GM19035 (cell line): ENCODE data around the gene MDN1.
"Not testable (repeated sequence)": the region's sequence is repeated elsewhere in the genome, so short reads cannot be mapped to it uniquely, and the experiment has no call there.

Experiments
- ATAC-seq: cut with Tn5 transposase; IDR thresholded peaks from one replicate; pipeline ENCODE4 v1.9.1; 2021; ENCODE audit not compliant: unreplicated experiment

Gene MDN1

GRCh38 chr6:89817481-89817880 is 2.1 kb downstream of the MDN1 start:
- ATAC-seq = no peak

- ATAC-seq = not testable (repeated sequence)
These were observed 6.2 kb downstream of the MDN1 start for GRCh38 chr6:89813422-89813821.

GRCh38 chr6:89807581-89807980 is 12.0 kb downstream of the MDN1 start:
- no peak for ATAC-seq

- no peak for ATAC-seq
These were observed 13.7 kb downstream of the MDN1 start for GRCh38 chr6:89805814-89806371.

GRCh38 chr6:89803271-89803670 is 16.3 kb downstream of the MDN1 start:
- ATAC-seq = no peak

GRCh38 chr6:89799756-89800155 is 19.8 kb downstream of the MDN1 start:
- no peak for ATAC-seq

GRCh38 chr6:89799096-89799495 is 20.5 kb downstream of the MDN1 start:
- no peak for ATAC-seq

GRCh38 chr6:89797317-89797716 is 22.3 kb downstream of the MDN1 start:
- ATAC-seq = no peak

GRCh38 chr6:89794324-89794723 is 25.3 kb downstream of the MDN1 start:
- ATAC-seq = no peak

- no peak for ATAC-seq
These were observed 26.0 kb downstream of the MDN1 start for GRCh38 chr6:89793586-89793985.

GRCh38 chr6:89792881-89793280 is 26.7 kb downstream of the MDN1 start:
- peak; percentile 70 for ATAC-seq

GRCh38 chr6:89790403-89790802 is 29.2 kb downstream of the MDN1 start:
- no peak for ATAC-seq

GRCh38 chr6:89789980-89790379 is 29.6 kb downstream of the MDN1 start:
- ATAC-seq = no peak

GRCh38 chr6:89787660-89788328 is 31.8 kb downstream of the MDN1 start:
- no peak for ATAC-seq

GRCh38 chr6:89786970-89787369 is 32.6 kb downstream of the MDN1 start:
- no peak for ATAC-seq

GRCh38 chr6:89784838-89785237 is 34.8 kb downstream of the MDN1 start:
- no peak for ATAC-seq

GRCh38 chr6:89783293-89783692 is 36.3 kb downstream of the MDN1 start:
- ATAC-seq = not testable (repeated sequence)

- no peak for ATAC-seq
These were observed 37.4 kb downstream of the MDN1 start for GRCh38 chr6:89782222-89782621.

GRCh38 chr6:89781070-89782034 is 38.2 kb downstream of the MDN1 start:
- no peak for ATAC-seq

GRCh38 chr6:89777455-89777854 is 42.1 kb downstream of the MDN1 start:
- ATAC-seq = no peak

- no peak for ATAC-seq
These were observed 42.9 kb downstream of the MDN1 start for GRCh38 chr6:89776583-89777233.
